Uterus (tissue), 4 donors: ENCODE results near the gene TMEM140. TPM values are rescaled to one million over a fixed set of nuclear protein-coding genes. Genes with fewer than 3 reads are reported as not detected.

Source experiments
- DNase-seq, 2 donors: peaks; one replicate each; pipeline ENCODE4 v3.0.0-alpha.2; 2019 to 2020
- H3K27ac ChIP-seq, 2 donors: fragments of 200-600 bp; sonication (generic); 1 replicate in 1 of 2; 2 replicates in 1 of 2; pipeline ENCODE4 v1.5.1; 2016 to 2018
- H3K27me3 ChIP-seq, 2 donors: fragments of 200-600 bp; sonication (generic); one replicate each; pipeline ENCODE4 v1.5.1; 2018 to 2019; ENCODE audit warnings: control low read depth in 1 of 2
- H3K36me3 ChIP-seq, 2 donors: fragments of 200-600 bp; sonication (generic); one replicate each; pipeline ENCODE4 v1.5.1; 2019; ENCODE audit warnings: control low read depth in 1 of 2
- H3K4me1 ChIP-seq, 2 donors: fragments of 200-600 bp; sonication (generic); one replicate each; pipeline ENCODE4 v1.5.1; 2018 to 2019; ENCODE audit warnings: control low read depth in 1 of 2
- H3K4me3 ChIP-seq, 2 donors: fragments of 200-600 bp; sonication (generic); 1 replicate in 1 of 2; 2 replicates in 1 of 2; pipeline ENCODE4 v1.5.1; 2018 to 2019; ENCODE audit warnings: mild to moderate bottlenecking in 1 of 2
- H3K9me3 ChIP-seq, 2 donors: fragments of 200-600 bp; sonication (generic); one replicate each; pipeline ENCODE4 v1.5.1; 2019; ENCODE audit warnings: control low read depth in 1 of 2
- CTCF ChIP-seq, 4 experiments: fragments of 200-600 bp in 2 of 4; fragments of 450-650 bp in 2 of 4; sonication (generic) in 2 of 4; IDR thresholded peaks; one replicate each; pipeline ENCODE4 v1.5.1; 2016 to 2019; ENCODE audit warnings: antibody characterized with exemption in 4 of 4, mild to moderate bottlenecking in 2 of 4, moderate library complexity in 1 of 4
- POLR2A ChIP-seq, 2 donors: fragments of 450-650 bp; IDR thresholded peaks; one replicate each; pipeline ENCODE4 v1.6.1; 2016; ENCODE audit warnings: antibody characterized with exemption in 2 of 2, mild to moderate bottlenecking in 1 of 2, moderate library complexity in 1 of 2
- intact Hi-C: fragments of 100-400 bp; cut with DNase I; formaldehyde crosslinking; loops from one replicate; pipeline ENCODE4 v1.15.1; 2023; ENCODE audit warnings: low total_unique reads
- total RNA-seq, 4 donors: library from RNA; depleted of rRNA in 3 of 4; stranded (reverse); fragments of >200 nt in 3 of 4; gene quantifications; one replicate each; pipeline versions ENCODE4 v1.1.0 to v1.2.4, GENCODE V29; 2014 to 2023
- donor health status: DM: yes; HTN: yes; CAD: no.

Gene TMEM140
- total RNA-seq, 4 donors from 2014 or later, result 5.9 to 30.0 (median 17.9) TPM

DNA sequence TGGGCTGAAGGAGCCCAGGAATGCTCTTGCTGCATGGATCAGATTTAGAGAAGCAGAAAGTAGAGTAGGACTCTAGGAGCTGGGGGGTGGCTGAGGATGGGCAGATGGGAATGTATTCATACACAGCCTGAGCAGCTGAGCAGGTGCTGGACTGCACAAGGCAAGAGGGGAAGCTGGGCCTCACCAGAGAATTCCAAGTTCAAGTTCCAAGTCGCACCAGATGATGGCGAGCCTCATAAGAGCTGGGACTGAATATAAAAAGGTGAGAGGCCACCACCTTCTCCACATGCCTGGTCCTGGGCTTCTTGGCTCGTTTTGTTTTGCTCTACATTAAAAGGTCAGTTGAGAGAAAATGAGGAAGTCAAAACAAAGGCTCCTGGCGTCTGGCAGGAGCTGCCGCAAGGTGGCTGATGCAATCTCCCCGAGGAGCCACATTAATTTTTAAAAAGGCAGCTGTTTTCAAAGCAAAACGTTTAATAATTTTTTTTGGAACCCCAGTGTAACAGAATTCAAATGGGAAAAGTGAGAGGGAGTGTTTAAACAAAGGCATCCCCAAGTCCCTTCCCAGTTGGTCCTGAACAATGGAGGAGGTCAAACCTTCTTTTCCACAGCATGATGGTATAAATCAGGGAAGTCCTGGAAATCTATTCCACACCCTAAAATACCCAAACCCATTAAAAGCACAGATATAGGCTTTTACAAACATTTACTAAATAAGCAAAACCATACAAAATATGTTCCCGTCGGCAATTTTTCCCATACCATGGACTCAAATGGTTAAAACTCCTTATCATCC is 13.2 kb downstream of the TMEM140 start:
- intact Hi-C loops, result no loop called here

GRCh38 chr7:135161669-135162068 is 13.8 kb downstream of the TMEM140 start:
- TF ChIP-seq POLR2A (IDR thresholded peaks at IDR 0.05) (no peak), CTCF (IDR thresholded peaks at IDR 0.05) (no peak)
- no peak for DNase-seq
- H3K4me1 ChIP-seq, result no peaks in the 10 kb centered on the region
- no peaks in the 10 kb centered on the region for H3K9me3 ChIP-seq
- intact Hi-C loops, result no loop called here
- peak overlapping the region; percentile 6 to 74 for H3K27ac ChIP-seq
- H3K4me3 ChIP-seq, result no peak overlapping the region
- no peaks in the 10 kb centered on the region for H3K36me3 ChIP-seq
- H3K27me3 ChIP-seq, result no peaks in the 10 kb centered on the region

More for the DNA sequence above, 13.2 kb downstream of the TMEM140 start:
- Histone ChIP-seq H3K27ac (peak overlapping the region; percentile 50 to 74), H3K36me3 (no peaks in the 10 kb centered on the region), H3K27me3 (no peaks in the 10 kb centered on the region), H3K4me1 (no peaks in the 10 kb centered on the region), H3K4me3 (no peak overlapping the region), H3K9me3 (no peaks in the 10 kb centered on the region)
- TF ChIP-seq CTCF (IDR thresholded peaks at IDR 0.05) (no peak), POLR2A (IDR thresholded peaks at IDR 0.05) (no peak)
- no peak for DNase-seq

GRCh38 chr7:135162382-135163001 is 14.6 kb downstream of the TMEM140 start:
- Histone ChIP-seq H3K36me3 (no peaks in the 10 kb centered on the region), H3K4me1 (no peaks in the 10 kb centered on the region), H3K4me3 (no peak overlapping the region), H3K27me3 (no peaks in the 10 kb centered on the region), H3K9me3 (no peaks in the 10 kb centered on the region), H3K27ac (no peak overlapping the region)
- no peak for TF ChIP-seq CTCF (IDR thresholded peaks at IDR 0.05)
- TF ChIP-seq POLR2A (IDR thresholded peaks at IDR 0.05), result no peak
- no peak for DNase-seq
- intact Hi-C loops, result no loop called here

GRCh38 chr7:135164357-135165061 is 16.6 kb downstream of the TMEM140 start:
- Histone ChIP-seq H3K36me3 (no peaks in the 10 kb centered on the region), H3K9me3 (no peaks in the 10 kb centered on the region), H3K27me3 (no peaks in the 10 kb centered on the region), H3K27ac (peak overlapping the region in 1 of 2 donors; percentile 3), H3K4me3 (no peak overlapping the region), H3K4me1 (peaks cover 2 to 5% of the 10 kb centered on the region in 2 donors)
- TF ChIP-seq POLR2A (IDR thresholded peaks at IDR 0.05) (no peak), CTCF (IDR thresholded peaks at IDR 0.05) (no peak)
- no peak for DNase-seq
- intact Hi-C loops, result no loop called here

- intact Hi-C loops, result no loop called here
- Histone ChIP-seq H3K4me1 (peaks cover 4 to 9% of the 10 kb centered on the region in 2 donors), H3K27me3 (no peaks in the 10 kb centered on the region), H3K4me3 (no peak overlapping the region), H3K27ac (peak overlapping the region; percentile 24 to 40), H3K36me3 (no peaks in the 10 kb centered on the region), H3K9me3 (no peaks in the 10 kb centered on the region)
- DNase-seq, result no peak
- no peak for TF ChIP-seq POLR2A (IDR thresholded peaks at IDR 0.05)
- TF ChIP-seq CTCF (IDR thresholded peaks at IDR 0.05), result no peak
These were observed 18.0 kb downstream of the TMEM140 start for GRCh38 chr7:135165862-135166261.
